ENCODE measurements around the gene CLPSL1. TPM values are rescaled to one million over a fixed set of nuclear protein-coding genes. Genes with fewer than 3 reads are reported as not detected.

The CLPSL1 gene
- total RNA-seq, 1 donor from 2014 or later, result 0.40 TPM

- Mint-ChIP-seq H3K36me3 (no peaks in the 10 kb centered on the region), H3K4me1 (peaks cover 8% of the 10 kb centered on the region), H3K9me3 (peaks cover 12% of the 10 kb centered on the region), H3K27me3 (ENCODE audit: low read depth) (no peaks in the 10 kb centered on the region), H3K27ac (no peak overlapping the region), H3K4me3 (no peak overlapping the region)
- no peak for TF ChIP-seq CTCF (IDR thresholded peaks at IDR 0.05; ENCODE audit: unreplicated experiment)
- no peak for DNase-seq (ENCODE audit: low spot score in 2 of 2, unreplicated experiment in 2 of 2)
Observed at GRCh38 chr6:35745509-35745908, 35.3 kb upstream of the CLPSL1 start.

- peaks cover 5% of the 10 kb centered on the region for H3K4me1 Mint-ChIP-seq
- no peak for TF ChIP-seq CTCF (IDR thresholded peaks at IDR 0.05; ENCODE audit: unreplicated experiment)
- DNase-seq (ENCODE audit: low spot score in 2 of 2, unreplicated experiment in 2 of 2), result no peak
- H3K9me3 Mint-ChIP-seq, result peaks cover 12% of the 10 kb centered on the region
- no peaks in the 10 kb centered on the region for H3K36me3 Mint-ChIP-seq
- no peaks in the 10 kb centered on the region for H3K27me3 Mint-ChIP-seq (ENCODE audit: low read depth)
- H3K4me3 Mint-ChIP-seq, result no peak overlapping the region
- no peak overlapping the region for H3K27ac Mint-ChIP-seq
Observed at GRCh38 chr6:35746516-35746915, 34.3 kb upstream of the CLPSL1 start.

- Mint-ChIP-seq H3K4me3 (no peak overlapping the region), H3K9me3 (peaks cover 12% of the 10 kb centered on the region), H3K27me3 (ENCODE audit: low read depth) (peaks cover 5% of the 10 kb centered on the region), H3K4me1 (peaks cover under 1% of the 10 kb centered on the region), H3K27ac (no peak overlapping the region), H3K36me3 (no peaks in the 10 kb centered on the region)
- DNase-seq (ENCODE audit: low spot score in 2 of 2, unreplicated experiment in 2 of 2), result no peak
- no peak for TF ChIP-seq CTCF (IDR thresholded peaks at IDR 0.05; ENCODE audit: unreplicated experiment)
Observed at GRCh38 chr6:35747877-35748276, 32.9 kb upstream of the CLPSL1 start.

GRCh38 chr6:35750557-35750956 lies 30.3 kb upstream of the CLPSL1 start:
- Mint-ChIP-seq H3K9me3 (peaks cover 12% of the 10 kb centered on the region), H3K27me3 (ENCODE audit: low read depth) (peaks cover 5% of the 10 kb centered on the region), H3K4me3 (no peak overlapping the region), H3K27ac (no peak overlapping the region), H3K4me1 (no peaks in the 10 kb centered on the region), H3K36me3 (no peaks in the 10 kb centered on the region)
- no peak for DNase-seq (ENCODE audit: low spot score in 2 of 2, unreplicated experiment in 2 of 2)
- TF ChIP-seq CTCF (IDR thresholded peaks at IDR 0.05; ENCODE audit: unreplicated experiment), result no peak

GRCh38 chr6:35751594-35751993 lies 29.2 kb upstream of the CLPSL1 start:
- no peak overlapping the region for H3K27ac Mint-ChIP-seq
- H3K4me3 Mint-ChIP-seq, result no peak overlapping the region
- H3K9me3 Mint-ChIP-seq, result peaks cover 12% of the 10 kb centered on the region
- H3K4me1 Mint-ChIP-seq, result no peaks in the 10 kb centered on the region
- no peak for TF ChIP-seq CTCF (IDR thresholded peaks at IDR 0.05; ENCODE audit: unreplicated experiment)
- H3K36me3 Mint-ChIP-seq, result no peaks in the 10 kb centered on the region
- H3K27me3 Mint-ChIP-seq (ENCODE audit: low read depth), result peaks cover 5% of the 10 kb centered on the region
- no peak for DNase-seq (ENCODE audit: low spot score in 2 of 2, unreplicated experiment in 2 of 2)

- H3K4me3 Mint-ChIP-seq, result no peak overlapping the region
- TF ChIP-seq CTCF (IDR thresholded peaks at IDR 0.05; ENCODE audit: unreplicated experiment), result no peak
- DNase-seq (ENCODE audit: low spot score in 2 of 2, unreplicated experiment in 2 of 2), result no peak
- H3K36me3 Mint-ChIP-seq, result no peaks in the 10 kb centered on the region
- H3K4me1 Mint-ChIP-seq, result peaks cover under 1% of the 10 kb centered on the region
- H3K9me3 Mint-ChIP-seq, result peaks cover 12% of the 10 kb centered on the region
- H3K27ac Mint-ChIP-seq, result no peak overlapping the region
- peaks cover 5% of the 10 kb centered on the region for H3K27me3 Mint-ChIP-seq (ENCODE audit: low read depth)
Observed at GRCh38 chr6:35752330-35752729, 28.5 kb upstream of the CLPSL1 start.

Data from mesothelial cell of epicardium (in vitro differentiated cells).